NCI-H1048 (cell line): ENCODE data around the gene ZDBF2.
"Not testable (repeated sequence)": the region's sequence is repeated elsewhere in the genome, so short reads cannot be mapped to it uniquely, and the experiment has no call there.

ENCODE experiments used
- DNase-seq: peaks from one replicate; lab custom pipeline; 2025; lab: John Stamatoyannopoulos, UW

ZDBF2 gene

GRCh38 chr2:206323486-206323885 lies 49.0 kb downstream of the ZDBF2 start:
- no peak for DNase-seq

DNA sequence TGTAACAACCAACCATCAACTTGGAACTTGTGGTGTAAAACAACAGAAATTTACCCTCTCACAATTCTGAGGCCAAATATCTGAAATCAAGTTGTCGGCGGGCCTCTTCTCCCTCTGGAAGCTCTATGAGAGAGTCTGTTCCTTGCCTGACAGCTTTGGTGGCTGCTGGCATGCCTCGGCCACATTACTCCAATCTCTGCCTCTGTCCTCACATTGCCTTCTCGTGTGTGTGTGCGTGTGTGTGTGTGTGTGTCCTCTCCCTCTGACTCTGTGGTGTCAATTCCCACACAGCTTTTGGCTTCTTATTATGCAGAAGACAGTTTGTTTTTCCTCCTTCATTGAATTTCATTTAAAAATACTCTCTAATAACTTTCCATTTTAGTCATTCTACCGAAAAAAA lies 50.4 kb downstream of the ZDBF2 start:
- no peak for DNase-seq

DNA sequence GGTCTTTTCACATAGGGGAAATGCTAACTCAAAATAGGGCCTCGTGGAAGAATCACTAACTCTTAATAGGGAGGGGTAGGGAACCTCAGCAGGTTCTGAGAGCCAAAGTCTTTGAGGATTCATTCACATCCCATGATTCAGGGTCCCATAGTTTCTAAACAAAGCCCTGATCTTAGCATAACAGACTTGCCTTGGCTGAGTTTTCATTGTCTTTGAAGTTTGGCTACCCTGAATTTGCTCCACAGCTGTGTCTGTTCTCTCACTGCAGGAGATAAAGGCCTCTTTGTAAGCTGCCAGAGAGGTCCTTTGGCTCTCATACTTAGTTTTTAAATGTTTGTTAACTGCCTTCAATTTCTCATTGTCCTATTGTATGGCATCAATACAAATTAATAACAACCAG lies 54.5 kb downstream of the ZDBF2 start:
- no peak for DNase-seq

DNA sequence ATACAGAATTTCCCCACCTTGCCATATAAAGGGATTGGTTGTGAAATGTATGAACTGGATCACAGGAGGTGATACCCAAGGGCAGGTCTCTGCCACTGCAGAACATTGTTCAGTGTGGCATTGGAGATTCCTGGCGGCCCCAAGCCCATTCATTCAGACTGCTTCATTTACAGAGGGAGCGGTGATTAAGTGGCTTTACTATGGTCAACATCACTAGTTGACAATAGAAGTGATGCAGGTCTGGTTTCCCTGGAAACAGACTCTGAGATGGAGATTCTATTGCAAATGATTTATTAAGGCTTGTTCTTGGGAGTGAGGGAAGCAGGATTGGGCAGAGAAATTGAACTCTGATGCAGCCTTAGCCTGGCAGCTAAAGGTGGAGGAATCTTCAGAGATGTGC lies 62.4 kb downstream of the ZDBF2 start:
- DNase-seq: no peak

GRCh38 chr2:206337956-206338355 lies 63.5 kb downstream of the ZDBF2 start:
- no peak for DNase-seq

- DNase-seq: no peak
These were observed 66.9 kb downstream of the ZDBF2 start for GRCh38 chr2:206341396-206341795.

DNA sequence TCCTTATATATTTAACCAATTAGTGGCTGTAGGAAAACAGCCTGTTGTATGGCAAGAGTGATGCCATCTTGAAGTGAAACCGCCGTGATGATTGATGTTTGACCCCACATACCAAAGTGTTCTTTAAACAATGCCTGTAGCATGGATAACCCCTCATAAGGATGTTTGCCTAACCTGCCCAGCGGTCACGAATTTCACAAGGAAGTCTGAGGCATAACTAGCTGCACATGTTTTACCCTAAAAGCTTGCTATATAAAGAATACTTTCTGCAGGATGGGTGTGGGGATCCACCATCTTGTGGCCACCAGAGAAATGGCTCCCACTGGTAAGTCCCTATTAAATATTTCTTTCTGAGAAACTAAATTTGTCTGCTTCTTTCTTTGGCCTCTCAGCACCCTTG lies 68.7 kb downstream of the ZDBF2 start:
- DNase-seq: no peak

DNA sequence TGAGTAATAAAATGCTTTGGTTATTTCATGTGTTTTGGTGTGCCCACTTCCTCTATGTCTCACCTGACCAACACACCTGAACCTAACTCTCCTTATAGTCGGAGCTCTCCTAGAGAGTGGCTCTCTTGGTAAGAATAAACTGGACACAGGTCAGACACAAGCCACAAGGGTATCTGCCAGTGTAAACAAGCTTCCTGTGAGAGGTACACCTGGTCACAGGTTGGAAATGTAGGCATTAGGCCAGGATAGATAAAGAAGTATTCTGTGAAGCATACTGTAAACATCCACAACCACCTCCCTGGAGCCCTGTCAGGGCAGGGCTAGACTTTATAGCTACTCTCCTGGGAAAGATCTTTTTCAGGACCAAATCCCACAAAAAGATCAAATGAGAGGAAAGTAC lies 69.4 kb downstream of the ZDBF2 start:
- DNase-seq: no peak

DNA sequence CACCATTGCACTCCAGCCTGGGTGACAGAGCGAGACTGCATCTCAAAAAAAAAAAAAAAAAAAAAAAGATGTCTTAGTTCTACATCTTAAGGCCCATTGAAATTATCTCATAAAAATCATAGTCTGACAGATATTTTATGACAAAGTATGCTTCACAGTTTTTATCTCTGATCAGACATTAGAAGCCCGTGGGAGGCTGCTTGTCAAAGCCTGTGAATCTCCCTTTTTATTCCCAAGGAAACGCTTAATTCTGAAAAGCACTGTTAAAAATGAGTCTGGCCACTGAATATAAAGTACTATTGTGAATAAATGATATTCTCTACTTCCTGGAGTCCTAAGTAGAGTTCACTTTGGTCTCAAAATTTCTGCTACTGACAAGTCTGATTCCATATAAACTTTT lies 71.1 kb downstream of the ZDBF2 start:
- no peak for DNase-seq

GRCh38 chr2:206349375-206349774 lies 74.9 kb downstream of the ZDBF2 start:
- no peak for DNase-seq

- no peak for DNase-seq
These were observed 78.1 kb downstream of the ZDBF2 start for GRCh38 chr2:206352571-206352970.

DNA sequence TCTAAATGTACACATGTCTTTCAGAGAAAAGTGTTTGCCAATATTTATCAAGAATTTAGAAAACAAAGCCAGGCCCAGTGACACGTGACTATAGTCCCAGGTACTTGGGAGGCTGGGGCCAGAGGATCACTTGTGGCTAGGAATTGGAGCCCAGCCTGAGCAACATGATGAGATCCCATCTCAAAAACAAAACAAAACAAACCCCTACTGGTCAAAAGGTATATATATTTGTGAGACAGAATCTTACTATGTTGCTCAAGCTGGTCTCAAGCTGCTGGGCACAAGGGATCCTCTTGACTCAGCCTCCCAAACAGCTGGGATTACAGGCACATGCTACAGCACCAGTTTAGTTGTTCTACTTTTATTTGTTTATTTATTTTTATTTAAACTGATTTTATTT lies 79.2 kb downstream of the ZDBF2 start:
- no peak for DNase-seq

GRCh38 chr2:206354129-206354528 lies 79.7 kb downstream of the ZDBF2 start:
- DNase-seq: no peak

- not testable (repeated sequence) for DNase-seq
These were observed 82.4 kb downstream of the ZDBF2 start for GRCh38 chr2:206356840-206357239.

GRCh38 chr2:206360840-206361239 lies 86.4 kb downstream of the ZDBF2 start:
- not testable (repeated sequence) for DNase-seq

- no peak for DNase-seq
These were observed 87.1 kb downstream of the ZDBF2 start for GRCh38 chr2:206361407-206362045.
